ENCODE results near the gene TTLL5. TPM values are rescaled to one million over a fixed set of nuclear protein-coding genes. Genes with fewer than 3 reads are reported as not detected.

TTLL5 gene
- polyA plus RNA-seq, 1 of the 3 experiments (the other 2 are of a cell fraction): 9.6 TPM

- H2AFZ ChIP-seq (ENCODE audit: low read depth): no peak overlapping the region
- ChIA-PET CTCF (interaction anchor here (1.1 to 14.8 kb wide), 4 partner anchors 13 to 200 kb away, joined by 3 to 550 read pairs (median 47); partner anchors contain the start of genes IFT43 and TGFB3), POLR2A (no interaction called here)
- H3K9me3 ChIP-seq: no peaks in the 10 kb centered on the region
- H3K4me2 ChIP-seq: no peak overlapping the region
- peaks cover 9 to 17% of the 10 kb centered on the region in 2 experiments; a peak in 3 of 4 replicates for H3K4me1 ChIP-seq (ENCODE audit: control insufficient read depth in 1 of 2, insufficient read depth in 2 of 2, low read depth in 1 of 2, low read length in 1 of 2)
- H3K9me2 ChIP-seq: no peaks in the 10 kb centered on the region
- no peak overlapping the region for H3K4me3 ChIP-seq (ENCODE audit: low read depth in 2 of 2, low read length in 1 of 2)
- no peaks in the 10 kb centered on the region for H4K20me1 ChIP-seq (ENCODE audit: insufficient read depth)
- no peaks in the 10 kb centered on the region for H3K79me2 ChIP-seq (ENCODE audit: insufficient read depth)
- 93% methylated on average over 3 of the region's 3 CpGs for WGBS (ENCODE audit: low lambda C conversion rate)
- no peak for TF ChIP-seq GABPA (IDR thresholded peaks at IDR 0.05; ENCODE audit: low read depth)
- no peak for TF ChIP-seq RCOR1 (IDR thresholded peaks at IDR 0.05; ENCODE audit: low read length)
- no peak for TF ChIP-seq JUND (IDR thresholded peaks at IDR 0.05)
- TF ChIP-seq USF1 (IDR thresholded peaks at IDR 0.05; ENCODE audit: borderline replicate concordance, low read depth): no peak
- no peak for TF ChIP-seq FOXM1 (IDR thresholded peaks at IDR 0.05; ENCODE audit: low read depth)
- TF ChIP-seq FOXJ3 (CRISPR knock-in tag; IDR thresholded peaks at IDR 0.05): no peak
- H3F3A ChIP-seq (replicated peaks; ENCODE audit: insufficient read depth): peaks cover 4% of the 10 kb centered on the region
- H3K36me3 ChIP-seq (replicated peaks in 1 of 2; ENCODE audit: control insufficient read depth in 1 of 2, insufficient read depth in 2 of 2, low read length in 1 of 2): peaks cover 0 to 4% of the 10 kb centered on the region in 2 experiments
- H3K9ac ChIP-seq: no peak overlapping the region
- no peak for DNase-seq
- no peaks in the 10 kb centered on the region for H3K27me3 ChIP-seq (ENCODE audit: insufficient read depth)
- 0 out of 4 replicates have a peak overlapping the region, but pooled peaks of 1 of the 2 experiments have one; percentile 16 for H3K27ac ChIP-seq (ENCODE audit: low read depth in 2 of 2, low read length in 1 of 2)
Measured at GRCh38 chr14:75909630-75910029, 248.6 kb downstream of the TTLL5 start.

GRCh38 chr14:75910048-75910447 is 249.0 kb downstream of the TTLL5 start:
- H3K4me1 ChIP-seq (ENCODE audit: control insufficient read depth in 1 of 2, insufficient read depth in 2 of 2, low read depth in 1 of 2, low read length in 1 of 2): peaks cover 9 to 17% of the 10 kb centered on the region in 2 experiments; a peak in 3 of 4 replicates
- ChIA-PET POLR2A (no interaction called here), CTCF (interaction anchor here (1.1 to 14.8 kb wide), 4 partner anchors 13 to 201 kb away, joined by 3 to 550 read pairs (median 47); partner anchors contain the start of genes IFT43 and TGFB3)
- no peaks in the 10 kb centered on the region for H3K9me3 ChIP-seq
- H3K9ac ChIP-seq: no peak overlapping the region
- H3F3A ChIP-seq (replicated peaks; ENCODE audit: insufficient read depth): peaks cover 3% of the 10 kb centered on the region
- no peak overlapping the region for H3K4me2 ChIP-seq
- peaks cover 0 to 4% of the 10 kb centered on the region in 2 experiments for H3K36me3 ChIP-seq (replicated peaks in 1 of 2; ENCODE audit: control insufficient read depth in 1 of 2, insufficient read depth in 2 of 2, low read length in 1 of 2)
- H3K79me2 ChIP-seq (ENCODE audit: insufficient read depth): no peaks in the 10 kb centered on the region
- H4K20me1 ChIP-seq (ENCODE audit: insufficient read depth): no peaks in the 10 kb centered on the region
- H3K27ac ChIP-seq (ENCODE audit: low read depth in 2 of 2, low read length in 1 of 2): peak overlapping the region in 1 of 2 experiments; percentile 18; a peak in 1 of 4 replicates
- no peaks in the 10 kb centered on the region for H3K9me2 ChIP-seq
- no peak overlapping the region for H2AFZ ChIP-seq (ENCODE audit: low read depth)
- H3K27me3 ChIP-seq (ENCODE audit: insufficient read depth): no peaks in the 10 kb centered on the region
- DNase-seq: no peak
- WGBS (ENCODE audit: low lambda C conversion rate): 44% methylated on average over 2 of the region's 2 CpGs
- no peak overlapping the region for H3K4me3 ChIP-seq (ENCODE audit: low read depth in 2 of 2, low read length in 1 of 2)
- TF ChIP-seq NFIC (IDR thresholded peaks at IDR 0.05; ENCODE audit: borderline replicate concordance) (no peak), SIN3A (IDR thresholded peaks at IDR 0.05; ENCODE audit: borderline replicate concordance, low read depth, low read length) (no peak), CTCF (IDR thresholded peaks at IDR 0.05) (no peak), FOXM1 (IDR thresholded peaks at IDR 0.05; ENCODE audit: low read depth) (no peak), USF2 (IDR thresholded peaks at IDR 0.05; ENCODE audit: borderline replicate concordance, low read depth, low read length) (no peak), EP300 (IDR thresholded peaks at IDR 0.05; ENCODE audit: borderline replicate concordance in 1 of 2, low read depth in 1 of 2, low read length in 1 of 2) (no peak), REST (IDR thresholded peaks at IDR 0.05; ENCODE audit: low read depth, low read length) (no peak), RFX5 (IDR thresholded peaks at IDR 0.05; ENCODE audit: low read length) (no peak), RCOR1 (IDR thresholded peaks at IDR 0.05; ENCODE audit: low read length) (no peak), CHD2 (IDR thresholded peaks at IDR 0.05; ENCODE audit: low read length, partially characterized antibody) (no peak), GATA2 (CRISPR knock-in tag; IDR thresholded peaks at IDR 0.05) (no peak), ELF1 (IDR thresholded peaks at IDR 0.05) (no peak), YY1 (IDR thresholded peaks at IDR 0.05; ENCODE audit: low read depth) (no peak), MAX (IDR thresholded peaks at IDR 0.05; ENCODE audit: low read depth) (no peak)

All from SK-N-SH (cell line).